HG02884 (cell line): ENCODE measurements around the gene NBPF1.
"Not testable (repeated sequence)": the region's sequence is repeated elsewhere in the genome, so short reads cannot be mapped to it uniquely, and the experiment has no call there.

Experiments used
- ATAC-seq: cut with Tn5 transposase; IDR thresholded peaks from one replicate; pipeline ENCODE4 v1.9.1; 2021; ENCODE audit warnings: mild to moderate bottlenecking, moderate library complexity; ENCODE audit not compliant: unreplicated experiment

NBPF1 gene

DNA sequence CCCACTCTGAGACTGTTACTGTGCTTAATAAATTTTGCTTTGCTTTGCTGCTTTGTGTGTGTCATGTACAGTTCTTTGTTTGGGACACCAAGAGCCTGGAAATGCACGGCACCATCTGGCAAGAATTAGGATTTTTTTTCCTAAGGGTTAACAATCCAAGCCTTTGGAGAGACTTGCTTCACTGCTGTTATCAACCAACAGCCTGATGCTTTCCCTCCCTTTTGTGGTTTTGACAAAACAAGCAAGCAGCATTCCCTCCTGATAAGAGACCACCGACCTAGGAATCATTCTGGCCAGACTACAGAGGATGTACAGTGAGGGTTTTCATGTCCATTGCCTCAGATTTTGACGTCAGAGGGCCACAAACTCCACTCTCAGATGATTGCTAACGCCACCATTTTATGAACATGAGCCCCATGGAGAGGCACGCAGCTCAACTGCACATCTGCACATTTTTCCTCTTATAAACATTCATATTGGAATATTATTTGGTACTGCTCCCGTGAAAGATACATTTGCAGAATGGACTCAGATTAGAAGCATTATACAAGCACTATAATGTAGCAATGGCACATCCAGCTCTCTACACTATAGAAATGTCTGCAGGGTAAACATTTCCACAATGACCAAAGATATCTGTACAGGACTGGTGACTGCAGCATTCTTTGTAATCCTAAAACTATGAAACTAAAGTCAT, 94.0 kb downstream of the NBPF1 start:
- ATAC-seq, result not testable (repeated sequence)

DNA sequence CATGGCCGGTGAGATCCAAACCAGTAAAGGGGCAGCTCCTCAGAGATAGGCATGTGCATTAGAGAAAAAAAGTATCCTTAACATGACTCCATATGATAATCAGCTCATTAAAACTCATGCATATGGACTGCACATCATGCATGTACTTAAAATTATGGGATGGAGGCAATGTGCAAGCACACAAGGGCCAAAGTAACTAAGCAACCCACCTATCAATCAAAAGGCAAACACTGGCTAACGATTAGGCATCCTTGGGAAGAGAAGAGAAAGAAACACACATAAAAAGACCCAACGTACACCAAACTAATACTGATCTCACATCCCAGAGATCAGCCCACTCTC, 94.5 kb downstream of the NBPF1 start:
- not testable (repeated sequence) for ATAC-seq

DNA sequence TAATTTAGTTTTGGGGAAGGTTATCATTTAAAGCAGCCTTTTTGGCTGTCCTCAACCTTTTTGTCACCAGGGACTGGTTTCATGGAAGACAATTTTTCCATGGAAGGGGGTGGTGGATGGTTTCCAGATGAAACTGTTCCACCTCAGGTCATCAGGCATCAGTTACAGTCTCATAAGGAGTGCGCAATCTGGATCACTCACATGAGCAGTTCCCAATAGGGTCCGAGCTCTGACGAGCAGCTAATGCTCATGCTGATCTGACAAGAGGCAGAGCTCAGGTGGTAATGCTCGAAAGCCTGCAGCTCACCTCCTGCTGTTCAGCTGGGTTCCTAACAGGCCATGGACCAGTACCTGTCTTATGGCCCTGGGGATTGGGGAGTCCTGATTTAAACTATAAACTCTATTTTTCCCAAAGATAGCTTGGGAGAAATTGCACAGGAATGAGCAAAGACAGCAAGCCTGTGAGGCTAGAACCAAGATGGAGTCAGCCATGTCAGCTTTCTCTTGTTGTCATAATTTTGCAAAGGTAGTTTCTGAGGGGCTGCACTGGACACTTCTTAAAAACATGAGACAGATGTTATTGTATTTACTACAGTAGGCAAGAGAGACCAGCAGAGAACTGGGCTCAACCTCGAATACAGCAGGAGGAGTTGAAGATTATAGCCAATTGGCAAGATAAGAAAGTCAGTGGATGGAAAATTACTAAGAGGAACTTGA, 96.5 kb downstream of the NBPF1 start:
- ATAC-seq, result not testable (repeated sequence)

DNA sequence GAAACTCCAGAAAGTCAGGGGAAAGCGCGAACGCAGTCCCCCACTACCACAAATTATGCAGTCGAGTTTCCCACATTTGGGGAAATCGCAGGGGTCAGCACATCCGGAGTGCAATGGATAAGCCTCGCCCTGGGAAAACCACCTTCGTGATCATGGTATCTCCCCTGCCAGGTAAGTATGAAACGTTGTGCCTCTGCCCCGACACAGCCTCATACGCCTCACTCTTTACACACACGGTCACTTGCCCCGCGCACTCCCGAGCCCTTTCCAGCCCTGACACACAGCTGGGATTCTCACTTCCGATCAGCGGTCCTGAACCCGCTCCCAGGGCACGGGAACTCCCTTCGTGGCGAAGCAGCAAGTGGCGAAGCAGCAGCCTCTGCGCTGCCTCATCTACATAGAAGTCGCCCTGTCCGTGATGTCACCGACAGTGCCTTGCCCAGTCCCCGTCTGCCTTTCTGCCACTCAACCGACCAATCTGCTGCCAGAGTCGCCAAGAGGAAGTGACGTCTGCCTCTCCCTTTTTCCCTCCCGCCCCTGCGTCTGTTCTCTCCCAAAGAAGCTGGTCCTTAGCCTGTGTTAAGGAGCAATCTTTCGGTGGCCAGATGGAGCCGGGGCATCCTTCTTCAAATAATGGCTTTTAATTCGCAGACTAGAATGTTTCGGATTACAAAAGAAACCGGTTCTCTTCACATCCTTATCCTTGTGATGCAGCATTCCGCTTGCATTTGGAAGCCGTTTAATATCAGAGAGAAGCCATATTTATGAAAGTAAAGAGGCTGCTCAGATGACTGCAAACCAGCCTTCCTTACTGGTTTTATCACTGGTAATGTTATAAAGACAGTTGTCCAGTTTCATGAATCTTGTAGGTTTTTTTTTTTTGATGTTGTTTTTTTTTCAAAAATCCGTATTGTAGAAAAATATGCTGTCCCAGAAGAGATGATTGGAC, 99.0 kb downstream of the NBPF1 start, which contains the start of gene RNU1-1:
RNU1-1 (minus strand) TSS at position 179 of the 949 bp plus-strand sequence.
- not testable (repeated sequence) for ATAC-seq

DNA sequence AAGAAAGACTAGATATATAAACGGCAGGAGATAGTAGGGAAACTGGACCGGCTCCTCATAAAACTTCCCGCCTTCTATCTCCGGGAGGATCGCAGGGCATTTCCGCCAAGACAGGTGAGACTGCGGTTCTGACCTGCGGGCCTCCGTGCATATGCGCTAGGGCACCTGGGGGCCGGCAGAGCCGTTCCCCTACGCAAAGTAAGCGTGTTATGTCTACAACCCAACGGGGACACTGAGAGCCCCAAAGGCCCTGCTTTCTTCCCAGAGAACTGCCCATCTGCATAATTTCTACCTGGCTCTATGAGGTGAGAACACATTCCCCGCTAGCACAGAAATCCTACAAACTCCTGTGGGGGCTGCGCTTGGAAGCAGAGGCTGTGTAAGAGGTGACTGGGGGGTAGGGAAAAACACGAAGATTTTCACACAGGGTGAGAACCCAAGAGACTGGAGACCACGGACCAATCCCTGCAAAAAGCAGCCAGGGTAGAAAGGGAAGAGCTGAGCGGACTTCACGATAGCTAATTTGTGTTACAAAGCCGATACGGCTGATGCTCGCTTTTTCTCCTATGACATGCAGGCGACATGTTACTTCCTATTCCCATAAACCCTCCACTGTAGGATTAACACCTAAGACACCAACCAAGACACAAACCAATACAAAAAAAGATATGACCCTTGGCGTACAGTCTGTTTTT, 99.8 kb downstream of the NBPF1 start:
- ATAC-seq, result peak; percentile 76

DNA sequence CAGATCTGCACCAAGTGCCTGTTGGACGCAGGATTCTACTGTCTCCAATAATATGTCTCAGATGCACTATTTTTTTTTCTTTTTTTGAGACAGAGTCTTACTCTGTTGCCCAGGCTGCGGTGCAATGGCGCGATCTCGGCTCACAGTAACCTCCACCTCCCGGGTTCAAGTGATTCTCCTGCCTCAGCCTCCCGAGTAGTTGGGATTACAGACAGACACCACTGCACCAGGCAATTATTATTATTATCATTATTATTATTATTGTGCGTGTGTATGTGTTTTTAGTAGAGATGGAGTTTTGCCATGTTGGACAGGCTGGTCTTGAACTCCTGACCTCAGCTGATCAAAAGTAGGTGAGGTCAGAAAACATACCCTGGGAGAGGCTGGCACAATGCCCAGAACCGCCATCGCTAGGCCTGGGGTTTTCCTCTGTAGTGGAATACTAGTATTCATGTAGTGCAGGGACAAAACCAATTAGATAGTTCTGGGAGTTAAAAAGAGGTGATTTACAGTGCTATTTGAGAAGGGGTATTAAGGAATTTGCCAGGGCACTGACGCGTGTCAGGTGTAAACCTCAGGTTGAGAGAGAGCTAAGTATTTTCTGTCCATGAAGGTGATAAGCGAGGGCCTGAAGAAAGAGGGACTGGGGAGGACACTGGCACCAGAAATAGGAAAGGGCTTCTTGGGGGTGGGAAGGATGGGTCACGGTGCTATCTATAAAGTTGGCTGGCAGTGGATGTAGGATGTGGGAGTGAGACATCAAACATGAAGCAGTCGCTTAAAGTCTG, 100.5 kb downstream of the NBPF1 start:
- ATAC-seq, result not testable (repeated sequence)
